Right hindlimb (tissue), 1 donor: ENCODE data around the gene PRPF6.
"Not testable (repeated sequence)": the region's sequence is repeated elsewhere in the genome, so short reads cannot be mapped to it uniquely, and the experiment has no call there.

ENCODE experiments used
- DNase-seq: peaks from one replicate; pipeline ENCODE4 v3.0.0-alpha.2; 2018

The PRPF6 gene

DNA sequence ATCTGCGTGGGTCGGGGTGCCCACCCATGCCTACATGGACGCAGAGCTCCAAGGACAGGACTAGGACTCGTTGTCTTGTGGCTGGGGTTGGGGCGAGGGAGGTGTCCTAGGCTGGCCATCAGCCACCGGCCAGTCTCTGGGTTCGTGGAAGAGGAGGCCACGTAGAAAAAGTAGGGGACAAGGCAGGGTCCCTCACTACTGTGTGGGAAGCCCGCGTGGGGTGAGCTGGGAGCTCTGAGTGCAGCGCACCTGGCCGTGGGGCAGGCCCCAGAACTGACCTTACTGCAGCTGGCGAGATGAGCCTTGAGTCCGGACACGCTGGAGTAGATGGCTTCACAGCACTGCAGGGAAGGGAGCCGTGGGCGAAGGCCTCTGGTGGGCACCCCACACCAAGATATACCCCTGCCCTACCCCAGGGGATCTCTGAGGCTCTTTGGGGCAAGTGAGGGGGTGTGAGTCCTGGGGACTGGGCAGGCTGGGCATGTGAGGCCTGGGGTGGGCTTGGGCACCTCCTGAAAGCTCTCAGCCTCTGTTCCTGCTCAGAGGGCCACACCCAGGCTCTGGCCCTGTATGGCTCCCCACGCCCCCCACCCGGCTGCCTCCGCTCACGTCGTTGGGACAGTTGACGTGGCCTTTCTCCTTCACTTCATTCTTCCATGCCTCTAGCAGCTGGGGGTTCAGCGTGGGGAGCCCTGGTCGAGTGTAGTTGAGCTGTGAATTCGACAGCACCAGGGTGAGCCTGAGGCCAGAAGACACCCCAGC lies 19.1 kb upstream of the PRPF6 start:
- no peak for DNase-seq

- DNase-seq, result no peak
These were observed 18.2 kb upstream of the PRPF6 start for GRCh38 chr20:63962426-63963347.

GRCh38 chr20:63963348-63963741 lies 17.6 kb upstream of the PRPF6 start:
- DNase-seq, result no peak

GRCh38 chr20:63963784-63964301 lies 17.1 kb upstream of the PRPF6 start:
- DNase-seq, result peak; percentile 21

DNA sequence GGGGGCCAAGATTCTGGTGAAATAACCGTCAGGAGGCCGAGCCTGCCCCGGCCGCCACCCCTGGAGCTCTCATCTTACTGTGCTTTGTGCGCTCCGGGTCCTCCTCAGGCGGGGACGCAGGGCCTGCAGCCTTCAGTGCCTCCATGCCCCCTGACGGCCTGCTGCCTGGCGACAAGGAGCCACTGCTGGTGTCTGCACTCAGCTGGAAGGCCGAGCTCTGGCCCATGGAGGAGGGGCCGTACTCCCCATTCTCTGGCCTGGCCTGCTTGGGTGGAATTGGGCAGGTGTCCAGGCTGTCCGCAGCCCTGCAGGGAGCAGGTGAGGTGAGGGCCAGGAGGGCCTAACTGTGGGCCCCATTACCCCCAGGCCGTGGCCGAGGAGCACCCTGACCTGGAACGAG lies 16.5 kb upstream of the PRPF6 start:
- peak; percentile 17 for DNase-seq

DNA sequence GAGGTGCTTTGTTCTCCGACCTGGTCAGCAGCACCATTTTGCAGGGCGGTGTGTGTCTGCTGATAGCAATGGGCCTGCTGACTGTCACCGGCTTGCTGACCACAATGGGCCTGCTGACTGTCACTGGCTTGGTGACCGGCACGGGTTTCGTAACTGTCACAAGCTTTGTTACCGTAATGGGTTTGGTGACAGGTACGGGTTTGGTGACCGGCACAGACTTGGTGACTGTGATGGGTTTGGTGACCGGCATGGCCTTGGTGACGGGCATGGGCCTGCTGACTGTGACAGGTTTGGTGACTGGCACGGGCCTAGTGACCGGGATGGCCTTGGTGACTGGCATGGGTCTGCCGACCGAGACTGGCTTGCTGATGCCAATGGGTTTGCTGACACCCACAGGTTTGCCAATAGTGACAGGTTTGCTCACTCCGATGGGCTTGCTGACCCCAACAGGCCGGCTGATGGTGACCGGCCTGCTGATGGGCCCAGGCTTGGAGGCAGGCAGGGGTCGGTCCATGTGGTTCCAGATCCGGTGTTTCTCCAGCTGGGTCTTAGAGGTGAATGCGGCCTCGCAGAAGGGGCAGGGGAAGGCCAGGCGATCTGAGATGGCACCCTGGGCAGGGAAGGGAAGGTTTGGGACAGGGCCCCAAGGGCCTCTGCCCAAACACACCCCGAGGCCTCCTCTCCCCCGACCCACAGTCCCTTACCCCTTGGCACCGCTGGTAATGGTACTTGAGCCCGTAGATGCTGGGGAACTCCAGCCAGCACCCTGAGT lies 14.6 kb upstream of the PRPF6 start:
- DNase-seq, result peak; percentile 19

- DNase-seq, result peak; percentile 17
These were observed 14.0 kb upstream of the PRPF6 start for GRCh38 chr20:63966944-63967322.

DNA sequence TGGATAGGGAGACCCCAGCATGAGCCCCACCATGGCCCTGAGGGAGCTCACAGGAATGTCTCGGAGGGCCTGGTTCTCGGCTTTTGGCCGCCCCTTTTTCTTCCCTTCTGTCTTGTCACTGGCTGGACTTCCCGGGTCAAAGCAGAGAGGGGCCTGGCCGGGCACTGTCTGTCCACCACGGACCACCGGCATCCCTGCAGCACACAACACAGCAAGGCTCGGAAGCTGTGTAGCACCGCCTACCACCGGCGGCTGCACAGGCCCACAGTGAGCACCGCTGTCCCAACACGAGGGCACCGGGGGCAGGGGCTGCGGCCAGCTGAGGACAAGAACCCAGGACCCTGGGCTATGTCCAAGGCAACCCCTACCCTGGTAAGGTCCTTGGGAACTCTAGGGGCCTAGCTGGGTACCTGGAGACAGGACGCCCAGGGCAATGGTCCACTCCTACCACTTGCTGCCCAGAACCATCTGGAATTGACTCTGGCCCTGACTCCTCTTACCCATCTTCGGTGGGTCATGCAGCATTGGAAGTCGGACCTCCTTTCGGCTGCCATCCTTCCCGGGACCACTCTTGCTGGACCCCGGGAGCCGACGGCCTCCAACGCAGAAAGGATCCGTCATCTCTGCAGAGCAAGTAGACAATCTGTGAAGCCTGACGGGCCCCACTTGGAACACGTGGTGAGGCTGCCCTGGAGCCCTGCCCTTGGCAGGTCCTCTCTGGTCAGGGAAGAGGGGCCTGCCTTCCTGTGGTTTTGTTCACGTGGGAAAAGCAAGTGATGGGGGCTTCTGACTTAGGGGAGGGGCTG lies 13.4 kb upstream of the PRPF6 start:
- DNase-seq, result no peak

DNA sequence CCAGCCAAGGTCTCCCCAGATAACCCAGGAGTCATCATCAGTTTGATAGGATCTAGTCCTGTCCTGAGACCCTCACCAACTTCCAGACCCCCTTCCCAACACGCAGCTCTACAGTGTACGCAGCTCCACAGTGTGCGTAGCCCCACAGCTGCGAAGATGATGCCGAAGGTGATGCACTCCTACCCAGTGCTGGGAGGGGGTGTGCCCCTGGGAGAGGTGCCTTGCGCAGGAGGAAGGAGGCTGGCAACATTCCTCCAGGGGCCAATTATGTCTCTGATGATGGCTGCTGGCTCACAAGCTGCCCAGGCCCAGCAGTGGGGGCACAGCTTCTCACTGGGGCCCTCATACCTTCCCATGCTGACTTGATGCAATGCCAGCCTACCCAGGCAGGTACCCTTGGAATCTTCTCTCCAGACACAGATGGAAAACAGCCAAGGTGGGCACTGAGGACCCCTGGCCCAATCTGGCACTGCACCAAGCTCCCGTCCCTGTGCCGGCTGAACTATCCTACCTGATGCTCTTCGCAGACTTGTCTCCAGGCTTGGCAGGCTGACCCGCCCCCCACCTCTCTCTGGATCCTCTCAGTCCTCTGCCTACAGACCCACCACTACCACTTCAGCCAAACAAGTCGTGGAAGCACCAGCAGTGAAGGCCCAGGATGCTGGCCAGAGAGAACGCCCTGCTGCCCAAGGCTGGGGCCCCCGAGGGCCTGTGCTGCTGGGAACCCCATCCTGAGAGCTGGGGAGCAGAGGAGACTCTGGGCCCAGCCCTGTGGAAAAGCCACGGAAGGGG lies 12.6 kb upstream of the PRPF6 start:
- peak; percentile 28 for DNase-seq

GRCh38 chr20:63968928-63969760 lies 11.8 kb upstream of the PRPF6 start:
- peak; percentile 68 for DNase-seq

GRCh38 chr20:63969838-63970713 lies 10.9 kb upstream of the PRPF6 start, which contains the start of gene ZNF512B:
Gene ZNF512B, minus strand, starts transcription at chr20:63969930. Its CDS starts 1,980 bp downstream, at chr20:63967950.
- peak; percentile 81 for DNase-seq

DNA sequence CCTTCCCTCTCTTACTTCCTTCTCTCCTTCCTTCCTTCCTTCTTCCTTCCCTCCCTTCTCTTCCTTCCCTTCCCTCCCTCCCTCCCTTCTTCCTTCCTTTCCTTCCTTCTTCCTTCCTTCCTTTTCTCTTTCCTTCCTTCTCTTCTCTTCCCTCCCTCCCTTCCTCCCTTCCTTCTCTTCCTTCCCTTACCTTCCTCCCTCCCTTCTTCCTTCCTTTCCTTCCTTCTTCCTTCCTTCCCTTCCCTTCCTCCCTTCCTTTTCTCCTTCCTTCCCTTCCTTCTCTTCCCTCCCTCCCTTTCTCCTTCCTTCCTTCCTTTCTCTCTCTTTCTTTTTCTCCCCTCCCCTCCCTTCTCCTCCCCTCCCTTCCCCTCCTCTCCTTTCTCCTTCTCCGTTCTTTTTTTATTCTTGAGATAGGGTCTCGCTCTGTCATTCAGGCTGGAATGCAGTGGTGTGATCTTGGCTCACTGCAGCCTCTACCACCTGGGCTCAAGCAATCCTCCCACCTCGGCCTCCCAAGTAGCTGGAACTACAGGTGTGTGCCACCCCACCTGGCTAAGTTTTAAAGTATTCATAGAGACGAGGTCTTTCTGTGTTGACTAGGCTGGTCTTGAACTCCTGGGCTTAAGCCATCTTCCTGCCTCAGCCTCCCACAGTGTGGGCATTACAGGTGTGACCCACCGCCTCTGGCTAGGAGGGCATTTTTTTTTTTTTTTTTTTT lies 10.1 kb upstream of the PRPF6 start:
- DNase-seq, result no peak

DNA sequence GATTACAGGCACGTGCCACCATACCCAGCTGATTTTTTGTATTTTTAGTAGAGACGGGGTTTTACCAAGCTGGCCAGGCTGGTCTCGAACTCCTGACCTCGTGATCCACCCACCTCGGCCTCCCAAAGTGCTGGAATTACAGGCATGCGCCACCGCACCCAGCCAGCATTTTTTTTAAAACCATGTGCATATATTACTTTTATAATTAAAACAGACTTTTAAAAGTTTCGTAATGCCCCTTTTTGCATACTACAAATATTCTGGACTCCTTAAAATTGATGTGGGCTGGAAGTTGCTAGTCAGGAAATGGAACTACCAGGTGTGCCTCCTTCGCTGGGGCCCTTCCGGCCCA lies 9.0 kb upstream of the PRPF6 start:
- DNase-seq, result not testable (repeated sequence)

- DNase-seq, result peak; percentile 21
These were observed 8.4 kb upstream of the PRPF6 start for GRCh38 chr20:63972312-63973159.

DNA sequence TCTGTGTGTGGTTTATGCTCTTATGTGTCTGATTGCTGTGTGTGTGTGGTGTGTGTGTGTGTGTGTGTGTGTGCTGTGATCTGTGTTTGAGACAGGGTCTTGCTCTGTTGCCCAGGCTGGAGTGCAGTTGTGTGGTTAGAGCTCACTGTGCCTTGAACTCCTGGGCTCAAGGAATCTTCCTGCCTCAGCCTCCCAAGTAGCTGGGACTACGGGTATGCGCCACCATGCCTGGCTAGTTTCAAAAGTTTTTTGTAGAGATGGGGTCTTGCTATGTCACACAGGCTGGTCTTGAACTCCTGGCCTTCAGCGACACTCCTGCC lies 7.8 kb upstream of the PRPF6 start:
- DNase-seq, result no peak

DNA sequence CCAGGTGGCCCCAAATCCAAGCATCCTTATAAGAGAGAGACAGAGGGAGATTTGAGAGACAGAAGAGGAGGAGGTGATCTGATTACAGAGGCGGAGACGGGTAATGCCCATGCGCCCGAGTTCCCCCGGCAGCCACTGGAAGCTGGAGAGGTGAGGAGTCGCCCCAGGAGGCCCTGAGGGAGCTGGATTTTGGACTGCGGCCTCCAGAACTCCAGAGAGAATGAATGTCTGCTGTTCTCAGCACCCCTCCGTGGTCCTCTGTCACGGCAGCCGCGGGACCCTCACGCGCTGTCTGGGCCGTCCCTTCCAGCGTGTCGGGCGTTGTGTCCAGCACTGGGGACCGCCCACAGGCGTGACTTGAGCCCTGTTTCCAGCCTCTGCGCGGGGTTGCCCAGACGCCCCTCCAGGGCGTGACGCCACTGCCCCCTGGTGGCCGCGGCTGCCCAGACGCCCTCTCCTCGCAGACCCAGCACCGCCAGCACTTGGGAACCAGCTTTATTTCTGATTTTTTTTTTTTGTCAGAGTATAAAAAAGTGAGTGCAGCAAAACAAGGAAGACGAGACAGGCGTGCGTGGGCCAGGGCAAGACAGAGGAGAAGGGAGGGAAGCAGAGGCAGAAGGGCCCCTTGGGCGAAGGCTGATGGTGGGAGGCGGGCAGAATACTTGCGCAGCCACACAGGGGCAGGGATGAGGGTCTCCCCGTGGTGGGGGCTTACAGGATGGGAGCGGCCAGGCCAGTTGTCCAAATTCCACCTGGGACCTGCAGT lies 7.1 kb upstream of the PRPF6 start:
- DNase-seq, result peak; percentile 92
